ENCODE results near the gene CCPG1.

Gene CCPG1

GRCh38 chr15:55322467-55322866 is 85.7 kb downstream of the CCPG1 start:
- TF ChIP-seq FOXP2 (optimal IDR thresholded peaks at IDR 0.05; ENCODE audit: borderline replicate concordance, extremely low read depth, extremely low read length, insufficient read depth) (no peak), TAF1 (IDR thresholded peaks at IDR 0.05; ENCODE audit: borderline replicate concordance, insufficient read depth, low read length) (no peak), POLR2AphosphoS5 (IDR thresholded peaks at IDR 0.05; ENCODE audit: low read depth, low read length) (no peak), SIN3A (IDR thresholded peaks at IDR 0.05; ENCODE audit: borderline replicate concordance, insufficient read depth, low read length) (no peak), REST (IDR thresholded peaks at IDR 0.05; ENCODE audit: insufficient read depth in 1 of 2, low read depth in 2 of 2, low read length in 2 of 2) (no peak)

- TF ChIP-seq TAF1 (IDR thresholded peaks at IDR 0.05; ENCODE audit: borderline replicate concordance, insufficient read depth, low read length): no peak
- no peak for TF ChIP-seq FOXP2 (optimal IDR thresholded peaks at IDR 0.05; ENCODE audit: borderline replicate concordance, extremely low read depth, extremely low read length, insufficient read depth)
- TF ChIP-seq POLR2AphosphoS5 (IDR thresholded peaks at IDR 0.05; ENCODE audit: low read depth, low read length): no peak
- TF ChIP-seq REST (IDR thresholded peaks at IDR 0.05; ENCODE audit: insufficient read depth in 1 of 2, low read depth in 2 of 2, low read length in 2 of 2): no peak
- TF ChIP-seq SIN3A (IDR thresholded peaks at IDR 0.05; ENCODE audit: borderline replicate concordance, insufficient read depth, low read length): no peak
Measured at GRCh38 chr15:55320963-55321362, 87.2 kb downstream of the CCPG1 start.

- TF ChIP-seq REST (IDR thresholded peaks at IDR 0.05; ENCODE audit: insufficient read depth in 1 of 2, low read depth in 2 of 2, low read length in 2 of 2): no peak
- TF ChIP-seq FOXP2 (optimal IDR thresholded peaks at IDR 0.05; ENCODE audit: borderline replicate concordance, extremely low read depth, extremely low read length, insufficient read depth): no peak
Measured at GRCh38 chr15:55320238-55320550, 88.0 kb downstream of the CCPG1 start.

GRCh38 chr15:55319537-55320237 is 88.5 kb downstream of the CCPG1 start:
- TF ChIP-seq REST (IDR thresholded peaks at IDR 0.05; ENCODE audit: insufficient read depth in 1 of 2, low read depth in 2 of 2, low read length in 2 of 2) (no peak), POLR2AphosphoS5 (IDR thresholded peaks at IDR 0.05; ENCODE audit: low read depth, low read length) (no peak), FOXP2 (optimal IDR thresholded peaks at IDR 0.05; ENCODE audit: borderline replicate concordance, extremely low read depth, extremely low read length, insufficient read depth) (no peak), SIN3A (IDR thresholded peaks at IDR 0.05; ENCODE audit: borderline replicate concordance, insufficient read depth, low read length) (no peak), TAF1 (IDR thresholded peaks at IDR 0.05; ENCODE audit: borderline replicate concordance, insufficient read depth, low read length) (no peak)
